HG03139 (cell line): Measurements from ENCODE around the gene GOSR1.
"Not testable (repeated sequence)": the region's sequence is repeated elsewhere in the genome, so short reads cannot be mapped to it uniquely, and the experiment has no call there.

Source experiments
- ATAC-seq: cut with Tn5 transposase; IDR thresholded peaks from one replicate; pipeline ENCODE4 v1.9.1; 2021; ENCODE audit not compliant: unreplicated experiment

The GOSR1 gene

GRCh38 chr17:30560117-30561026 lies 83.2 kb downstream of the GOSR1 start:
- not testable (repeated sequence) for ATAC-seq

- not testable (repeated sequence) for ATAC-seq
These were observed 84.6 kb downstream of the GOSR1 start for GRCh38 chr17:30561766-30562165.

GRCh38 chr17:30563131-30563904 lies 86.1 kb downstream of the GOSR1 start:
- ATAC-seq = not testable (repeated sequence)

- ATAC-seq = not testable (repeated sequence)
These were observed 86.7 kb downstream of the GOSR1 start for GRCh38 chr17:30563905-30564390.

- ATAC-seq = not testable (repeated sequence)
These were observed 87.3 kb downstream of the GOSR1 start for GRCh38 chr17:30564422-30565072.

- no peak for ATAC-seq
These were observed 88.1 kb downstream of the GOSR1 start for GRCh38 chr17:30565073-30565935.

GRCh38 chr17:30566104-30566503 lies 88.9 kb downstream of the GOSR1 start:
- ATAC-seq = not testable (repeated sequence)

- ATAC-seq = not testable (repeated sequence)
These were observed 89.5 kb downstream of the GOSR1 start for GRCh38 chr17:30566516-30567225.

- no peak for ATAC-seq
These were observed 90.3 kb downstream of the GOSR1 start for GRCh38 chr17:30567231-30568116.

- ATAC-seq = no peak
These were observed 90.9 kb downstream of the GOSR1 start for GRCh38 chr17:30568117-30568430.

GRCh38 chr17:30569531-30570175 lies 92.4 kb downstream of the GOSR1 start:
- not testable (repeated sequence) for ATAC-seq

- no peak for ATAC-seq
These were observed 93.0 kb downstream of the GOSR1 start for GRCh38 chr17:30570191-30570590.

GRCh38 chr17:30570596-30571265 lies 93.5 kb downstream of the GOSR1 start:
- ATAC-seq = no peak

- ATAC-seq = not testable (repeated sequence)
These were observed 94.2 kb downstream of the GOSR1 start for GRCh38 chr17:30571404-30571803.

- ATAC-seq = no peak
These were observed 94.7 kb downstream of the GOSR1 start for GRCh38 chr17:30571921-30572320.

GRCh38 chr17:30572651-30573554 lies 95.7 kb downstream of the GOSR1 start:
- not testable (repeated sequence) for ATAC-seq
